ENCODE data around the gene PDE4D.

Gene PDE4D

GRCh38 chr5:59234236-59234635, 659.3 kb downstream of the PDE4D start:
- TF ChIP-seq CTCF (conservative IDR thresholded peaks at IDR 0.05; ENCODE audit: control insufficient read depth, insufficient read depth, low read depth, low read length) = no peak

GRCh38 chr5:59231221-59231931, 662.1 kb downstream of the PDE4D start:
- no peak for DNase-seq (ENCODE audit: low read depth)
- H3K4me3 ChIP-seq (ENCODE audit: control insufficient read depth, low read depth, low read length) = no peak overlapping the region
- no peak for TF ChIP-seq CTCF (conservative IDR thresholded peaks at IDR 0.05; ENCODE audit: control insufficient read depth, insufficient read depth, low read depth, low read length)

More at GRCh38 chr5:59234236-59234635, 659.3 kb downstream of the PDE4D start:
- no peak for DNase-seq (ENCODE audit: low read depth)
- no peak overlapping the region for H3K4me3 ChIP-seq (ENCODE audit: control insufficient read depth, low read depth, low read length)

DNA sequence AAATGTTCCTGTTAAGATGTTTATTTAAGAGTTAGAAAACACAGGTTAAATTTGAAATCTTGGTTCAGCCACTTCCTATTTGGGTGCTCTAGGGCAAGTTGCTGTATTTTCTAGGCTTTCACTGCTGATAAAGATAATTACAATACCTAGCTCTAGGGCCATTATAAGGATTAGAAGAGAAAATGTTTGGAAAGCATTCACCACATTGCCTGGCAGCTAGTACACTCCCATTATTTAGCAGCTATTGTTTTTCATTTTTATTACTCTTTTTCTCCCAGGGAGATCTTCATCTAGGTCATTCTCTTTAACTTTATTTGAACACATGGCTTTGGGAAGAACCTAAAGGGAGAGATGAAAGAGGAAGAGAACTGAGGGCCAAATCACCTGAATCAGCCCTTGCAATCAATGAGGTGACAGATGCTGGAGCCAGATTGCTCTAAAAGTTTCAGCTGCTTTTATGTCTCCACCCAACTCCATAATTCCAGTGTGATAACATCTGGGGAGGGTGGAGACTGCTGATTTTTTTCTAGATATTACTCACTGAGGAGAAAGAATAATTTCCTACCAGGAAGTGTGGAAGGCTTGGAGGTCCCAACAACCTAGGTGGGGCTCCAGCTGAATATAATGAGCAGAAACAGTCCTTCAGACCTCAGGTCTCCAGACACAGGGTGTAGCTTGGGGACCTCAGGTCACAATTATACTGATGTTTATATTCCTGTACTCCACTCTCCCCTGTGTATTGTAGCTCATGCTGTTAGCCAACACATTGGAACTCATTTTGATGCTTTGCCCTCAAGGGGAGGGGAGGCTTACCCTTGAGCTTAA, 670.6 kb downstream of the PDE4D start:
- H3K4me3 ChIP-seq (ENCODE audit: control insufficient read depth, low read depth, low read length) = no peak overlapping the region
- peak; percentile 36 for DNase-seq (ENCODE audit: low read depth)
- TF ChIP-seq CTCF (conservative IDR thresholded peaks at IDR 0.05; ENCODE audit: control insufficient read depth, insufficient read depth, low read depth, low read length) = no peak

- DNase-seq (ENCODE audit: low read depth) = no peak
- no peak overlapping the region for H3K4me3 ChIP-seq (ENCODE audit: control insufficient read depth, low read depth, low read length)
- no peak for TF ChIP-seq CTCF (conservative IDR thresholded peaks at IDR 0.05; ENCODE audit: control insufficient read depth, insufficient read depth, low read depth, low read length)
Measured at GRCh38 chr5:59221769-59222168, 671.8 kb downstream of the PDE4D start.

DNA sequence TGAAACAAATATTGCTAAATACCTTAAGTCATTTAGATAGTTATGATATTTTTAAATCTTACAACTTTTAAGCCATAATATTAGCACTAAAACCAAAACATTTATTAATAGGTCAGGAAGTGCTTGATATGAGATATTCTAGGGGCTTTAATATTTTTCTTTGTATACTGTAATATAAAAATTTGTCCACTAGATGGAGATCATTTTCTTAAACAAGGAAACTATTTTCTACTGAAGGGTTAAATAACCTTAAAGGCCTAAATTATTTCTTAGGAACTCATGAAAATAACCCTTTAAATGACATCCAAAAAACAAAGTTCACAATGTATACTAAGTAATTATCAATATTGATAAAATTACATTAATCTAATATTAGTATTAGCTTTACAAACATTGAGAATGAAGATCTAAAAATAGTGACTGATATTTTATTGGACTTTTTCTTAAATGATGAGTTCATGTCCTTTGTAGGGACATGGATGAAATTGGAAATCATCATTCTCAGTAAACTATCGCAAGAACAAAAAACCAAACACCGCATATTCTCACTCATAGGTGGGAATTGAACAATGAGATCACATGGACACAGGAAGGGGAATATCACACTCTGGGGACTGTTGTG, 675.0 kb downstream of the PDE4D start:
- peak; percentile 14 for DNase-seq (ENCODE audit: low read depth)
- H3K4me3 ChIP-seq (ENCODE audit: control insufficient read depth, low read depth, low read length) = no peak overlapping the region
- TF ChIP-seq CTCF (conservative IDR thresholded peaks at IDR 0.05; ENCODE audit: control insufficient read depth, insufficient read depth, low read depth, low read length) = peak; percentile 30

DNA sequence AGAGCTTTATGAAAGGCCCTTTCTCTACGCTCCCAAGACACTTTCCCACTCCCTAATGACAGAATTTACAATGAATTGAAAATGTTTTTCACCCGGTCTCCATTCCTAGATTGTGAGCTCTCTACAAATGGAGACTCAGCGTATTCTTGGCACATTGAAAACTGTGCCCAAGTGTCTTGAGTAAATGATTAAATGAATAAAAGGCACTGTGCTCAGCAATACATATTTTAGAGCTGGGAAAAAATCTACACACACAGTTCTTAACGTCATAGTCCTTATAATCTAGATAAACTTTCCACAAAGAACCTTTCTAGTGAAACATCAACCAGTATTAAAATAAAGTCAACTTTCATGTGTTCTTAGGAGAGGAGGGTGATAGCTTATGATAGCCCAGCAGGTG, 676.7 kb downstream of the PDE4D start:
- no peak for TF ChIP-seq CTCF (conservative IDR thresholded peaks at IDR 0.05; ENCODE audit: control insufficient read depth, insufficient read depth, low read depth, low read length)
- no peak overlapping the region for H3K4me3 ChIP-seq (ENCODE audit: control insufficient read depth, low read depth, low read length)
- DNase-seq (ENCODE audit: low read depth) = no peak
